NCI-H446 treated with DMSO at 0.1 percent for 48 hours (cell line): ENCODE data around the gene SI.
A peak's percentile ranks its signal among the peaks of the same experiment; 100 is the strongest.
"Not testable (repeated sequence)": the region's sequence is repeated elsewhere in the genome, so short reads cannot be mapped to it uniquely, and the experiment has no call there.

Experiments
- DNase-seq: peaks from one replicate; lab custom pipeline; 2025; lab: John Stamatoyannopoulos, UW

Gene SI

DNA sequence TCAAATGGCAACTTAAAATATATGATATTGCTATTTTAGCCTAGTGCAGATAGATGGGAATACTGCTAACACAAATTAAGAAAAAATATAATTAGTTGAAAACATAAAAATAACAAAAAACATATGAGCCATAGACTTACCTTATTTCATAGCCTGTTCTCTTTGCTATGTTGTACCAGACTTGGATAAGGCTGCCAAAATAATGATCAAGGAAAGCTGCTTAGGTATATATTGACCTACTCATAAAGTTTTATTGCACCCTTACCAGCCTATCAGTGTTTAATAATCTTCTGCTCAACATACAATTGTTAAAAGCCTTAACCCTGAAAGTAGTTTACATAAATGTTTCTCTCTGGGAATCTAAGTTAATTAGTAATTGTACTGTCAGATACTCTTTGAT, at the start of gene SI:
TSS of gene SI (minus strand) at position 204 of the 400 bp plus-strand sequence. CDS start 2,484 bp downstream, outside the sequence.
- DNase-seq, result no peak

DNA sequence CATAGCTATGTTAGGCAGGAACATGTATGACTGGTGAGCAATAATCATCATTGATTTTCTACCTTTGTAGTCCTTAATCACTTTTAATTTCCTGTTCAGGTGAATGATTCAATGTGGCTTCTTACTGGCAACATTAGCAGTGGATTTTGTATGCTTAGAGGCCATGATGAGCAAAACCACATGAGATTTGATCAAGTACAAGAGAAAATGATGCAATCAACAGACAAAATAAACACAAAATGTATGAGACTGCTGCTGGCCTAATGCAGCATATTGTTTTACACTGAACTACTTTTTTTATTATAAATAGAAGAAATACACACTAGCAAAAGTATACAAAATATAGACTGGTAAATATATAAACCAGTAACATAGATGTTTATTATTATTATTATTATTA, 47.5 kb upstream of the SI start:
- DNase-seq, result no peak

DNA sequence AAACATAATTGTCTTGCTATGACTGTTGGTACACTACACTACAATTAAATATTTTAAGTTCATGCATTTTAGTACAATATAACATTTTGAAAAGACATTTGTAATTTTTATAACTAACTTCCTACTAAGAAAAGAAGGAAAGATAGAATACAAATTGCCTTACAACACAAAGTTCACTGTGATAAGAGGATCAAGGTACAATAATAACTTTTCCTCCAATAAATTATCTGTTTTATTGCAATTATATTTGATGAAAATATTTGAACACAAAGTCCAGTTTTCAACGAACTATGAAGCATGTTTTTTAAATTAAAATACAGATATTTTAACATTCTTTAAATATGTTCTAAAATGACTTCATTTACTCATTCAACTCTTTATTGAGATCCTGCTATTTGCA, 33.1 kb upstream of the SI start:
- DNase-seq, result no peak

DNA sequence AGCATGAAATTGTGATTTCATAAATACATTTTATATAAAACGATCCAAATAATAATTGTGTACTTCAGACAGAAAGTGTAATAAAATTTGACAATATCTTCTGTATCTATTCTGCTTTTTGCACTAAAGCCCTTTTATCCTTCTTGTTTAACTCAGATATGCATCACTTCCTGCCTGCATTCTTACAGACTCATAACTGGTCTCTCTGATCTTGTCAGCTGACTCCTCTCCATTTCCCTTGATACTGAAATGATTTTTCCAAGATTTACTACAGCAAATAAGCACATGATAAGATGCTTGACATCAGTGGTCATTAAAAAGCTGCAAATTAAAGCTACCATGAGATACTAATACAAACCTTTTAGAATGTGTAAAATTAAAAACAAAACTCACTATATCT, 25.3 kb upstream of the SI start:
- DNase-seq, result no peak

DNA sequence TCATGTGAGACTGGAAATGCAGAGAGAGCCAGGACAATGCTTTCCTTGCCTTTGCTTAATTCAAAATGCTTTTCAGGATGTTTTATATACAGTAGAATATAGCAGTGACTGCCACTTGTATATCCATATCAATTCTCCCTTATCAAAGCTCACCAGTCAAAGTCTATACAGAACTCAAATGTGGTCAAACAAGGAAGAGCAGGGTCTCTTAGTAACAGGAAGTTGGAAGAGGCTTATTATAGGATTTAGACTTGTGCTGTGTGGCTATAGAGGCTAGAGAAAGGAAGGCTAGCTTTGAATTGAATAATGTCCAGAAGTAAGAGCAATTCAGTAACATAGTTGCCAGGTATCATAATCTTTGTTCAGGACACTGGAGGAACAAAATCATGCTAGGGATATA, 4.4 kb upstream of the SI start:
- no peak for DNase-seq

DNA sequence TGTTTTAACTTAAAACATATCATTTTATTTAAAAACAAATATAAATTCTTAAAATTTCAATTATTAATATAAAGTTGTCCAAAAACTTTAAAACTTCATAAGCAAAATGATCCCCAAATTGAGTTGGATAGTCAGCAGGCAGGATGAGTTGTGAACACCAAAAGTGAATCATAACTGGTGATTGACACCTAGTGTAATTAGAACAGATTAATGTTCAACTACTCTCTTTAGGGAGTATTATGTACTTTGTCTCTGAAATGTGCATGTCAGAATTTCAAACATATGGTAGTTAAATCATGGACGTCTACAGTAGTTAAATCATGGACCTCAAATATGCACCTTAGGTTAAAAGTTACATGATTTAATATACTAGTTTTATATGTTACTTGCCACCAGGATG, 2.9 kb upstream of the SI start:
- DNase-seq, result no peak

DNA sequence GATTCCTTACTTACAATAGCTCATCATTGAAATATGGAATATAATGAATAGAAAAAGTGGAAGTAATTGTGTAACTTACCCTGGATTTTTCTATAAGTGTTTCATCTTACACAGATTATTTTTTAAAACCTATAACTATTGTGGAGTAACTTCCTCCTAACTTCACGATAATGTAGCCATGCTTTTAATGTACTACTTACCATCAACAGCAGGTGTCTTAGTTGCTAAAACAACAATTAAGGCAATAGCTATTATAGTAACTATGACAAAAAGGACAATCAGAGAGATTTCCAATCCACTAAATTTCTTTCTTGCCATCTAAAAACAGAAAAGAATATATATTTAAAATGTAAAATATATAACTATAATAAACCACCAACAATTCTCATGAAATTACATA, 2.6 kb downstream of the SI start:
- no peak for DNase-seq

DNA sequence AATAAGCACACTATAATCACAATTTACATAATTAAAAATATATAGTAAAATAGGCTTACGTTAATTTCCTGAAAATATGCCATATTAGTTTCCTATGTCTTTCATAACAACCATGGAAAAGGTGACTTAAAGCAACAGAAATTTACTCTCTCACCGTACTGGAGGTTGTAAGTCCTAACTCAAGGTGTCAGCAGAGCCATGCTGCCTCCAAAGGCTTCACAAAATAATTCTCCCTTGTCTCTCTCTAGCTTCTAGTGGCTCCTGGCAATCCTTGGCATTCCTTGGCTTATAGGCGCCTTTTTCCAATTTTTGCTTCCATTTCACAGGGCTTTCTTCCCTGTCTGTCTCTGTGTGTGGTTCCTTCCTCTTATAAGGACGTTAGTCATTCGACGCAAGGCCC, 7.6 kb downstream of the SI start:
- no peak for DNase-seq

DNA sequence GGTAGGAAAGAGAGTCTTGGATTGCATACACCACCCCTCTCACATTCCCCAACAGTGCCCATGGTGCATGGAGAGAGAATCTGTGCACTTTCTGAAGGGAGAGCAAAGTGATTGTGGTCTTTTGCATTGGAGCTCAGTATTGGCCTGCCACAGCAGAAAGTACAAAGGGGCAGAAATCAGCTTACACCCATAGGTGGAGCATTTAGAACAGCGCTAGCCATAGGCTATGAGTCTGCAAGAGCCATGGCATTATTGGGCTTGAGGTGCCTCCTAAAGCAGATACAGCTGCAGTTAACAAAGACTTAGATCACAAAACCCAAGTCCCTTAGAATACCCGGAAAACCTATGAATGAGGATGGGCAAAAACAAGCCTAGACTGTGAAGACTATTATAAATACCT, 21.8 kb downstream of the SI start:
- DNase-seq, result no peak

DNA sequence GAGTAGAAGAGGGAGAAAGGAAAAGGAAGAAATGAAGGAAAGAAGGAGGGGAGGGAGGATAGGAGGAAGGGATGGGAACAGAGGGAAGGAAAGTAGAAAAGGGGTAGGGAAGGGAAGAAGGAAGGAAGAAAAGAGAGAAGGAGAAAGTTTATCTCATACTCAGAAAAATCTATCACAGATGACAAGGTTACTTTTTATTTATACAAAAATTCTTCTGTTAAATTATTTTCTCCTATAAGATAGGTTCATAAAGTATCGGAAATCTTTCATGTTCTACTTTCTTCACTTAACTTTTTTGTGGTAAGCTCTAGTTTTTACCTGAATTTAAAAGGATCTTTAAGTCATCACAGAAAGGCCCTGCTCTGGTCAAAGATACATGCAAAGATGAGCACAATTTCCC, 38.1 kb downstream of the SI start:
- no peak for DNase-seq

DNA sequence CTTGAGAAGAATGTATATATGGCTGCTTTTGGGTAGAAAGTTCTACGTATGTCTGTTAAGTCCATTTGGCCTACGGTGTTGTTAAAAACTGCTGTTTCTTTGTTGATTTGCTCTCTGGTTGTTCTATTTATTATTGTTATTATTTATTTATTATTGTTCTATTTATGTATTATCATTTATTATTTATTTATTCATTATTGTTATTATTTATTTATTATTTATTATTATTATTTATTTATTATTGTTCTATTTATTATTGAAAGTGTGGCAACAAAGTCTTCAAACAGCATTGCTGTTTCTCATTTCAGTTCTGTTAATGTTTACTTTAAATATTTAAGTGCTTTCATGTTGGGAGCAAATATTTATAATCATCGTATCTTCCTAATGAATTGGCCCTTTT, 66.7 kb downstream of the SI start:
- no peak for DNase-seq

DNA sequence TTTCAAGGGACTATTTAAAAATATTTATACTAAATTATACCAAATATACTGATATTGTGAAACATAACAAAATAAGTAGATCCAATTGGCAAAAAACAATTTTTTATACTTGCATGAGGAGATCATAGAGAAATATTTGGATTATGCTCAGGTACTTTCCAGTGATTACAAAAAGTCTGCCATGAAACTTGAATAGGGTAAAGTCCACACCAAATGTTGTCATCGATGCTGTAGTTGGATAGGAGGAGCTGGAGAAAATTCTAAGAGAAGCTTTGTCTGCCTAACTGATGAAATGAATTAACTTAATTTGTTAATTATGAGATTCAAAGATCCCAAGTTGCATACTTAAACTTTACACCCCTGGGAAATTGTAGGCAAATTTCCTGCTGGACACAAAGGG, 93.3 kb downstream of the SI start:
- no peak for DNase-seq

DNA sequence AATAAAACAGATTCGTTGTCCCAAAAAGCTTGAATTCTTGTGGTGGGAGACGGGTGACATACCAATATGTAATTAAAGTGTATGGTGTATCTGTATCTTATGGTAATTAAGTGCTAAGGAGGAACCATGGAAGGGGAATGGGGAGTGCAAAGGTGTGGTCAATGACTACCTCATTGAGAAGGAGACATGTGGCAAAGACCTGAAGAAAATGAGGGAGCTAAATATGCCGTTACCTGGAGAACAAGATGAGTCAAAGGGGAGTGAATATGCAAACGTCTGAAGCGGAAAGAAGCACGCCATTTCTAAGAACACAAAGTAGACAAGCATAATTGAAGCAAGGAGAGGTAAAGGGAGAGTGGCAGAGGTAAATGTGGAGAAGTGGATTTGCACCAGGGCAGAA, 115.7 kb downstream of the SI start:
- no peak for DNase-seq

DNA sequence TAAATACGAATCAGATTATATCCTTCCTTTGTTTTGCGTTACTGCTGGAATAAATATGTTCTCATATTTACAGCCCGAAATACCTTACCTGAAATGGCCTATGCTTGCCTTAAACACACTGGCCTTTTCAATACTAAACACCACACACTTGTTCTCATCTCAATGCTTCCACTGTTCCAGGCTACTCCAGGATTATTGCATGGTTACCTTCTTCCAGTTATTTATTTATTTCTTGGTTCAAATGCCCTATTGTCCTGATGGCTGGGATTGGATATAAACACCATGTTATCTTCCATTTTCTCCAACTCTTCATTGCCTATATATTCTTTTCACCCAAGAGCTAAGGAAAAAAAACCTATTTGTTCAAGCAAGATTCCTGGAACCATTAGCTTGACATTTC, 125.3 kb downstream of the SI start:
- DNase-seq, result no peak

DNA sequence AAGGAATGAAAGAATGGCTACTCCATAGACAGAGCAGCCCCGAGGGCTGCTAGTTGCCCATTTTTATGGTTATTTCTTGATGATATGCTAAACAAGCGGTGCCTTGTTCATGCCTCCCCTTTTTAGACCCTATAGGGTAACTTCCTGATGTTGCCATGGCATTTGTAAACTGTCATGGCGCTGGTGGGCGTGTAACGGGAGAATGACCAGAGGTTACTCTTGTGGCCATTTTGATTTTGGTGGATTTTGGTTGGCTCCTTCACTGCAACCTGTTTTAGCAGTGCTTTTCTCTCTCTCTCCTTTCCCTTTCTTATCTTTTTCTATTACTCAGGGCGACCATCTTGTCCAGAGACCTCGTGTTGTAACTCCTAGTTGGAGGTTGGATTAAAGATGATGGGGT, 126.9 kb downstream of the SI start:
- not testable (repeated sequence) for DNase-seq

DNA sequence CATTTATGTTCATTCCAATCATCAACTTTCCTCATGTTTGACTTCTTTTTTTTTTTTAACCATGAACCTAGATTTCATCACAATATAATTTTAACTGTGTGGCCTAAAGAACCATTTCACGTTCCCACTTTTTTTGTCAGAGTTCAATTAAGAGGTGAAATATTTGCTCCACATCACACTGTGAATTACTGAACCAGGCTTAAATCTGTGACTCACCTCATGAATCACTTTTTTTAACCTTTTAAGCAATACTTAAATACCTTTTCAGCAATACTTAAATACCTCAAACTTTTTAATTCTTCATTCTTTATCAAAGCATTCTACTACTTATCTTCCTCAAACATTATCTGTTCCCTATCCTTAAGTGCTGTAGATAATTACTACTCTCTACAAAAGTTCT, 137.6 kb downstream of the SI start:
- peak; percentile 9 for DNase-seq

DNA sequence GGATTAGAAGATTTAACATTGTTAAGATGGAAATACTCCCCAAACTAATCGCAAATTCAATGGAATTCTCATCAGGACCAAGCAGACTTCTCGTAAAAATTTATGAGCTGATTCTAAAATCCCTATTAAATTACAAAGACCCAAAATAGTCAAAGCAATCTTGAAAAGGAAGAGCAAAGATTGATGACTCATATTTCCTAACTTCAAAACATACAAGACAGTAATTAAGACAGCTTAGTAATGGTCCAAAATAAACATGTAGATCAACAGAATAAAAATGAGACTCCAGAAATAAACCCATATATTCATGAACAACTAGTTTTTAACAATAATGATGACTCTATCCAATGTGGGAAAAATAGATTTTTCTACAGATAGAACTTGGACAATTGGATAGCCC, 148.7 kb downstream of the SI start:
- peak; percentile 39 for DNase-seq
